Smooth muscle cell (in vitro differentiated cells): ENCODE measurements around the gene DGAT2. TPM values are rescaled to one million over a fixed set of nuclear protein-coding genes. Genes with fewer than 3 reads are reported as not detected.

Experiments used
- DNase-seq: peaks from one replicate; lab custom pipeline; 2025; ENCODE audit not compliant: unreplicated experiment; lab: John Stamatoyannopoulos, UW
- H2AFZ ChIP-seq: fragments of 200-600 bp; sonication (generic); 2 replicates; pipeline ENCODE4 v1.6.0; 2016; ENCODE audit warnings: antibody characterized with exemption, low read depth, mild to moderate bottlenecking
- H3F3A ChIP-seq: fragments of 200-600 bp; sonication (generic); 2 replicates; pipeline ENCODE4 v1.6.0; 2017; ENCODE audit warnings: antibody characterized with exemption, low read depth
- H3K27ac ChIP-seq: fragments of 200-600 bp; sonication (generic); 2 replicates; pipeline ENCODE4 v1.5.1; 2016; ENCODE audit warnings: low read depth, mild to moderate bottlenecking
- H3K27me3 ChIP-seq: fragments of 200-600 bp; sonication (generic); 2 replicates; pipeline ENCODE4 v1.6.1; 2016; ENCODE audit warnings: low read depth, mild to moderate bottlenecking
- H3K36me3 ChIP-seq: fragments of 200-600 bp; sonication (generic); 2 replicates; pipeline ENCODE4 v1.5.1; 2016; ENCODE audit warnings: low read depth
- H3K4me1 ChIP-seq: fragments of 200-600 bp; sonication (generic); 2 replicates; pipeline ENCODE4 v1.5.1; 2016; ENCODE audit warnings: low read depth
- H3K4me2 ChIP-seq: fragments of 200-600 bp; sonication (generic); 2 replicates; pipeline ENCODE4 v1.6.0; 2016; ENCODE audit warnings: mild to moderate bottlenecking
- H3K4me3 ChIP-seq: fragments of 200-600 bp; sonication (generic); 2 replicates; pipeline ENCODE4 v1.5.1; 2016; ENCODE audit warnings: mild to moderate bottlenecking
- H3K79me2 ChIP-seq: fragments of 200-600 bp; sonication (generic); 2 replicates; pipeline ENCODE4 v1.6.0; 2016; ENCODE audit warnings: low read depth, mild to moderate bottlenecking
- H3K9ac ChIP-seq: fragments of 200-600 bp; sonication (generic); 2 replicates; pipeline ENCODE4 v1.6.0; 2016; ENCODE audit warnings: low read depth
- H3K9me3 ChIP-seq: fragments of 200-600 bp; sonication (generic); replicated peaks from 2 replicates; pipeline ENCODE4 v1.5.1; 2016; ENCODE audit warnings: low read depth
- H4K20me1 ChIP-seq: fragments of 200-600 bp; sonication (generic); 2 replicates; pipeline ENCODE4 v1.6.0; 2016; ENCODE audit warnings: low read depth
- CTCF ChIP-seq: fragments of 200-600 bp; sonication (generic); IDR thresholded peaks from 2 replicates; pipeline ENCODE4 v1.5.1; 2017; ENCODE audit warnings: borderline replicate concordance, mild to moderate bottlenecking, antibody characterized with exemption; ENCODE audit not compliant: insufficient read depth, poor library complexity, severe bottlenecking
- WGBS: methylation state at CpG from one replicate; pipeline ENCODE4 v1.1.7; 2016; ENCODE audit warnings: low lambda C conversion rate; 5-methylcytosine and 5-hydroxymethylcytosine counted together
- polyA plus RNA-seq: library from polyadenylated mRNA; unstranded; fragments of >200 nt; fragmentation: Nextera tagmentation; extraction: Ambion mirVana; gene quantifications from 2 replicates; pipeline ENCODE4 v1.2.1, GENCODE V29; 2016
- total RNA-seq: library from RNA; depleted of rRNA; stranded (reverse); fragments of >200 nt; gene quantifications from 2 replicates; pipeline ENCODE4 v1.2.3, GENCODE V29; 2014

Gene DGAT2
- total and polyA plus RNA-seq, 2 experiments from 2014 or later, result 1.5 to 3.7 TPM

GRCh38 chr11:75802913-75803820 lies 34.6 kb downstream of the DGAT2 start:
- Histone ChIP-seq H3K79me2 (no peaks in the 10 kb centered on the region), H3K36me3 (no peaks in the 10 kb centered on the region), H3K9me3 (no peaks in the 10 kb centered on the region), H3K4me3 (no peak overlapping the region), H3K27me3 (no peaks in the 10 kb centered on the region), H3K4me1 (no peaks in the 10 kb centered on the region), H4K20me1 (no peaks in the 10 kb centered on the region), H3K27ac (no peak overlapping the region), H2AFZ (no peak overlapping the region), H3F3A (no peaks in the 10 kb centered on the region), H3K9ac (no peak overlapping the region), H3K4me2 (no peak overlapping the region)
- TF ChIP-seq CTCF, result peak; percentile 84
- peak; percentile 23 for DNase-seq
- 41% methylated on average over 10 of the region's 10 CpGs for WGBS

GRCh38 chr11:75809111-75809510 lies 40.5 kb downstream of the DGAT2 start:
- Histone ChIP-seq H3K4me2 (no peak overlapping the region), H3K9ac (no peak overlapping the region), H3K27ac (no peak overlapping the region), H3F3A (no peaks in the 10 kb centered on the region), H3K9me3 (no peaks in the 10 kb centered on the region), H3K27me3 (no peaks in the 10 kb centered on the region), H3K4me1 (no peaks in the 10 kb centered on the region), H3K36me3 (no peaks in the 10 kb centered on the region), H2AFZ (no peak overlapping the region), H3K4me3 (no peak overlapping the region), H4K20me1 (no peaks in the 10 kb centered on the region), H3K79me2 (no peaks in the 10 kb centered on the region)
- 69% methylated on average over 2 of the region's 2 CpGs for WGBS
- DNase-seq, result no peak
- no peak for TF ChIP-seq CTCF

DNA sequence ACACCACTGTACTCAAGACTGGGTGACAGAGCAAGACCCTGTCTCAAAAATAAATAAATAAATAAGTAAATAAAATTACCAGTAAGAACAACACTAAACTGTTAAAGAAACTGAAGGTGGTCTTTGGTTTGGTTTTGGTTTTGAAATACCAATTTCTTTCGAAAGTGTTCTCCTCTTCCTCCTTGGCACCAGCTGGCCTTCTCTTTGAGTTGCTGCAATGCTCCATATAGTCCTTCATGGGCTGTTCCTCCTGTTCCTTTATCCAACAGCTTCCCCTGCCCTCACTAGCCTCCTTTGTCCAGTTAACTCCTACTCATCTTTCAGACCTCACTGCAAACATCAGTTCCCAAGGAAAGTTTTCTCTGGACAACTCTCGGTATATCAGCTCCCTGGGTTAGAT lies 41.4 kb downstream of the DGAT2 start:
- H3K27me3 ChIP-seq, result no peaks in the 10 kb centered on the region
- DNase-seq, result no peak
- H3K4me1 ChIP-seq, result no peaks in the 10 kb centered on the region
- TF ChIP-seq CTCF, result no peak
- WGBS, result 78% methylated on average over 2 of the region's 2 CpGs
- H4K20me1 ChIP-seq, result no peaks in the 10 kb centered on the region
- no peak overlapping the region for H2AFZ ChIP-seq
- H3K9me3 ChIP-seq, result no peaks in the 10 kb centered on the region
- H3K4me2 ChIP-seq, result no peak overlapping the region
- no peaks in the 10 kb centered on the region for H3K79me2 ChIP-seq
- no peak overlapping the region for H3K9ac ChIP-seq
- H3K36me3 ChIP-seq, result no peaks in the 10 kb centered on the region
- no peak overlapping the region for H3K4me3 ChIP-seq
- H3F3A ChIP-seq, result no peaks in the 10 kb centered on the region
- H3K27ac ChIP-seq, result no peak overlapping the region
